ENCODE measurements around the gene SRSF2.
A peak's percentile ranks its signal among the peaks of the same experiment; 100 is the strongest.
"Not testable (repeated sequence)": the region's sequence is repeated elsewhere in the genome, so short reads cannot be mapped to it uniquely, and the experiment has no call there.

Gene SRSF2

DNA sequence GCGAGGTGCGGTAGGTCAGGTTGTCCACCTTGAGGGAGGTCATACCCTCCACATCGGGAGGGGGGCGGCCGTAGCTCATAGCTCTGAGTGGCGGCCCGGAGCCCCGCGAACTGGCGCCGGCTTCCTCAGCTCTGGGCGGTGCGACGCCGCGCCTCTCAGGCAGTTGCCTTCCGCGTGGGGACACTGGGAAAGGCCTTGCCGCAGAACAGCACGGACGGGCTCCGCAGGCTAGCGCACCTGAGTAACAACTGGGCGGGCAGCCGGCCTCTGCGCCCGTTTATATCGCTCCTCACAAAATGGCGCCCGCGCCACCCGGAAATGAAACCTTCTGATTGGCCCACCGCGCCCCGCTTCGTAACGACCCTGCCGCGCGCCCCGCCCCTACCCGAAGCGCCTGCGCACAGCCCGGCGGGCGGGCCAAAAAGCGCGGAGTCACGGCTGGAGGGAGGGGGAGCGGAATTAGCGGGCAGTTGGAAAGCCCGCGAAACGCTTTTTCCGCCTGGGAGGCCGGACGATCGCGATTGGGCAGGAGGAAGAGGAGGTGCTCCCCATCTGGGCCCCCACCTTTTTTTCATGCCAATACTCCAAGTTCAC is at the start of gene SRSF2:
Gene SRSF2, minus strand, starts transcription at position 250 of the 594 bp plus-strand sequence. Its CDS starts 171 bp downstream, at position 79.
- peak; percentile 95 to 97 for DNase-seq (ENCODE audit: low read depth in 2 of 2)

DNA sequence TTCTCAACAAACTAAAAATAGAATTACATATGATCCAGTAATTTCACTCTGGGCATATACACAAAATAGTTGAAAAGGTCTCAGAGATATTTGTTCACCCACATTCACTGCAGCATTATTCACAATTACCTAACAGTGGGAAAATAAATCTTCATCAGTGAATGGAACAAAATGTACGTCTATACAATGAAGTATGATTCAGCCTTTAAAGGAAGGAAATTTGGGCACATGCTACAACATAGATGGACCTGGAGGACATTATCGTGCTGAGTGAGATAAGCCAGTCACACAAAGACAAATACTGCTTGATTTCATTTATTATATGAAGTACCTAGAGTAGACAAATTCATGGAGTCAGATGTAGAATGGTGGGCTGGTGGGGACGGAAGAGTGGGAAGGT is 47.8 kb upstream of the SRSF2 start:
- no peak for DNase-seq (ENCODE audit: low read depth in 2 of 2)

GRCh38 chr17:76783146-76783545 is 46.0 kb upstream of the SRSF2 start:
- no peak for DNase-seq (ENCODE audit: low read depth in 2 of 2)

DNA sequence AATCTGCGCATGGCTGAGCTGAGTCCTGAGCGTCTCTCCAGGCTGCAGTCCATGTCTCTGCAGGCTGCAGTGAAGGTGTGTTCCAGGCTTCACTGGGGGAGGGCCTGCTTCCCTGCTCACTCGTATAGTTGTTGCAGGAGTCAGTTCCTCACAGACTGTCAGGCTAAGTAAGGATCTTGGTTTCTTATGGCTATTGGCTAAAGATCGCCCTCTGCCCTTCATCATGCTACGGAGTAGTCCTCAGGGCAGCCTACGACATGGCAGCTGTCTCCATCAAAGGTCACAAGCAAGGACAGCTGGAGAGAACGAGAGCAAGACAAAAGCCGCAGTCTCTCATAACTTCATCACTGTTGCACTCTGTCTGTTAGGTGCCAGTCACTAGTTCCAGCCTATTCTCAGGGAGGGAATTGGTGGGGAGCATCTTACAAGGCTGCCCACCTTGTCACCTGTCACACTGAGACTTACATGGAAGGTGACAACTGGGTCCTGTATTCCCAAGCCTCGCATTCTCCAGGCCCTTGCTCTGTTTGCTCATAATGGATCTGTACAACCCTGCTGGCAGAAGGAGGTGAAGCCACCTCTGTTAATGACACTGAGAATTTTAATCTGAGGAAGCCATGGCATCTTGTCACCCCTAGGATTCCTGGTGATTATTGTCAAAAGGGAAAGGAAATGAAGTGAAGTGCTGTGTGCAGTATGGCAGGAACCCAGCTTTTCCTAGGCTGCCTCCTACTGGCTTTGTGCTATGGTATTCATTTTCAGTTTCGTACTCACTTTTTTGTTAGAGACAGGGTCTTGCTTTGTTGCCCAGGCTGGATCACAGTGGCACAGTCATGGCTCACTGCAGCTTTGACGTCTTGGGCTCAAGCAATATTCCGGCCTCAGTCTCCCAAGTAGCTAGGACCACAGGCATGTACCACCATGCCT is 44.2 kb upstream of the SRSF2 start:
- no peak for DNase-seq (ENCODE audit: low read depth in 2 of 2)

- no peak for DNase-seq (ENCODE audit: low read depth in 2 of 2)
These were observed 38.0 kb upstream of the SRSF2 start for GRCh38 chr17:76775021-76775600.

- peak in 1 of 2 experiments; percentile 15 for DNase-seq (ENCODE audit: low read depth in 2 of 2)
These were observed 35.9 kb upstream of the SRSF2 start for GRCh38 chr17:76772842-76773525.

DNA sequence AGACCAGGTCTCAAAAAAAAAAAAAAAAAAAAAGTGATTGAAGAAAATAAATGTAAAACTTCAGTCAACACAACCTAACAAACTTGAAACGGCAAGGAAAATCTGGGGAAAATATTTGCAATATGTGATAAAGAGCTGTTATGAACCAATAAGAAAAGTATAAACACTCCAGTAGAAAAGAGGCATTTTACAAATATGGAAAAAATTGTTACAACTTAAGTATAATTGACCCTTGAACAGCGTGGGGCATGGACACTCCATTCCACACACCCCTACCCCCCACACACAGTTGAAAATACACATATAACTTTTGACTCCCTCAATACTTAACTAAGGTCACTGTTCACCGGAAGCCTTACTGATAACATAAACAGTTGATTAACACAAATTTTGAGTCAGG is 21.4 kb upstream of the SRSF2 start:
- DNase-seq (ENCODE audit: low read depth in 2 of 2) = no peak

- no peak for DNase-seq (ENCODE audit: low read depth in 2 of 2)
These were observed 20.1 kb upstream of the SRSF2 start for GRCh38 chr17:76757256-76757655.

- no peak for DNase-seq (ENCODE audit: low read depth in 2 of 2)
These were observed 18.2 kb upstream of the SRSF2 start for GRCh38 chr17:76755285-76755684.

GRCh38 chr17:76753061-76753961 is 16.2 kb upstream of the SRSF2 start:
- DNase-seq (ENCODE audit: low read depth in 2 of 2) = no peak

- no peak for DNase-seq (ENCODE audit: low read depth in 2 of 2)
These were observed 14.9 kb upstream of the SRSF2 start for GRCh38 chr17:76752006-76752405.

- no peak for DNase-seq (ENCODE audit: low read depth in 2 of 2)
These were observed 14.4 kb upstream of the SRSF2 start for GRCh38 chr17:76751416-76751993.

GRCh38 chr17:76748657-76749056 is 11.5 kb upstream of the SRSF2 start:
- DNase-seq (ENCODE audit: low read depth in 2 of 2) = no peak

DNA sequence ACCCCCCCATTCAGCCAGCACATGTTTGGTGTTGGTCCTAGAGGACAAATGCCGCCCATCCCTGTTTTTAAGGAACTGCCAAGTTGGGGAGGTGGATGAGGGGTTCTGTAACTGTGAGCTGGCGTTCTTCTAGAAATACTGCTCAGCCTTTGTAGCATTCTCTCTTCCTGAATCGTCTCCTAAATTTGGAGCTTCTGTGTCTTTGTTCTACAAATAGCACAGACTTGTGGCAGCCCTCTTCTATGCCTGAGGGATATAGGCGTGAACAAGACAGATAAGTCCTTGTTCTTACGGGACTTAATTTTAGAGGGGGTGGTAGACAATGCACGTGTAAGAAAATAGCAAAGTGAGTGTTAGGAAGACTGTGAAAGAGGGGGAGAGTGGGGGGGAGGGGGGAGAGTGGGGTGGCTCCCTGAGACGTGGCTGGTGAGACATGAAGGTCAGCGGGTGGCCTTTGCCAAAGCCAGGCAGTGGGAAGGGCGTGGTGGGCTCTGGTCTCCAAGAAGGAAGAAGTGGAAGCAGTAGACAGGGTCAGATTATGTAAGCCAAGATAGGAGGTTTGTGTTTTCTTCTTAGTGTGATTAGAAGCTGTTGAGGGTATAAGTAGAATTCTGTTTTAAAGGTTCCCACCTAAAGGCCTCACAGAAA is 10.7 kb upstream of the SRSF2 start:
- no peak for DNase-seq (ENCODE audit: low read depth in 2 of 2)

- not testable (repeated sequence) for DNase-seq (ENCODE audit: low read depth in 2 of 2)
These were observed 8.7 kb upstream of the SRSF2 start for GRCh38 chr17:76745785-76746184.

DNA sequence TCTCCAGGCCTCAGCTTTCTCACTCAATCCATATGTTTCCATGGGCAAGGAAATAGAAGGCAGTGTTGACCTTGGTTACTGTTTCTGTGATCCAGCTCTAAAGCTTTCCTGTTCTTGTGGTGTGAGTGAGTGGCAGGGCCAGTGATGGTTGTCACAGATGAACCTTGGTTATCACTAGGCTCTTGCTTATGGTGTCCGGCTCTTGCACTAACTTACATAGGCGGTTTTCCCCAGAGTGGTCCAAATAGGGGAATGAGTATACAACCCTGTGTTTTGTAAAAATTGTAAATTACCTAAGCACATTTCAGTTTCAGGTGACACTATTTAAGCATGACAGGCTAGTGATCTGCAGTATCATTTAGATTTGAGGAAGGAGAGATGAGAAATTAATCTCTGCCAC is 7.6 kb upstream of the SRSF2 start:
- no peak for DNase-seq (ENCODE audit: low read depth in 2 of 2)

DNA sequence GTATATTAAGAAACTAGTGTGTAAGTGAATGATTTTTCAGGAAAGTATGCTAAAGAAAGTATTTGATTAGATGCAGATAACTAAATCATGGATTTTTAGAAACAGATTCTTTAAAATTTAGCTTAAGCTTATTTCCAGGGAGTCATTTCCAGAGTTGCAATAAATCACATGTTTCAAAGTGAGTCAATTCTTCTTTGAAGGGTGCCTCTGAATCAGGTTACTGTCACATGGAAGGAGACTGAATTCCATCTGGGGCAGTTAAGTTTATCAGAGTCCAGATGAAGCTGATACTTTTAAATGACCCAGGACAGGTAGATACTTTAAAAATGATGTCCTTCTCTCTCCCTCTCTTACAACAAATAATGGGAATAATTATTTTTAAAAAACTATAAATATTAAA is 5.8 kb upstream of the SRSF2 start:
- DNase-seq (ENCODE audit: low read depth in 2 of 2) = no peak

DNA sequence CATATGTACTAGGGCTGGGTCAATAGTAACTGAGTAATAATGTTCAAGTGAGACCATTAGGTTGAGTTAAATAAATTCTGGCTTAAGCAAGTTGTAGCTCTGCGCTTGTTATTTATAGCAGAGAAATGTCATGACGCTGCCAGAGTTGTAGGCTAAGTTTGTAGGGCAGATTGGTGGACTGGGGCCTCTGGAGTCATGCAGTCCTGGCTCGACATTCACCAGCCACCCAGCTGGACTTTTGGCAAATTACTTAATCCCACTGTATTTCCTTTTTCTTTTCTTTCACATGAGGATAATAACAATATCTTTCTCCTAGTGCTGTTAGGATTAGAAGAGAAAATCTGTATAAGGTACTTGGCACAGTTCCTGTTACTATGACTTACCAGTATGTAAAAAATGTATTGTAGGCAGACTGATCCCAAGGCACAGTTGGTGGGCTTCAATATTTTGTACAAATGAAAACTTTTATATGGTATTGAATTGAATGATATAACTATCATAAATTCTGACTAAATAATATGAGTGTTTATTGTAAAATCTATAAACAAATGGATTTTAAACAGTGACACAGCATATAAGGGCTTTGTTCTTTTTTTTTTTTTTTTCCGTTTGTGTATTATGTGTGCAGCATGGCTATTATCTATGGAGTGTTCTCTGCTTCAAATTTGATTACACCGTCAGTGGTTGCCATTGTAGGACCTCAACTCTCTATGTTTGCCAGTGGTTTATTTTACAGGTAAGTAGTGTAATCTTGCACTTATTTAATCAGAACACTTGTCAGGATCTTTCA is 3.4 kb upstream of the SRSF2 start:
- no peak for DNase-seq (ENCODE audit: low read depth in 2 of 2)

GRCh38 chr17:76739568-76740115 is 2.5 kb upstream of the SRSF2 start:
- DNase-seq (ENCODE audit: low read depth in 2 of 2) = not testable (repeated sequence)

Measured in stimulated activated CD4-positive, alpha-beta T cell treated with anti-CD3 and anti-CD28 coated beads, Interleukin-12 subunit alpha, Interleukin-12 subunit beta, amount 100 ng/mL, for 24 hours (primary cell).